NB4 (cell line): ENCODE results near the gene FUCA2.

Experiments
- CTCF ChIP-seq: IDR thresholded peaks from one replicate; pipeline ENCODE4 v1.5.1; 2012; ENCODE audit warnings: low read depth, low read length
- MAX ChIP-seq: IDR thresholded peaks from 2 replicates; pipeline ENCODE4 v1.6.1; 2011; ENCODE audit warnings: low read depth, low read length
- POLR2A ChIP-seq: IDR thresholded peaks from 2 replicates; pipeline ENCODE4 v1.6.1; 2011; ENCODE audit warnings: mild to moderate bottlenecking; ENCODE audit not compliant: insufficient read length; ENCODE audit errors: extremely low read depth

DNA sequence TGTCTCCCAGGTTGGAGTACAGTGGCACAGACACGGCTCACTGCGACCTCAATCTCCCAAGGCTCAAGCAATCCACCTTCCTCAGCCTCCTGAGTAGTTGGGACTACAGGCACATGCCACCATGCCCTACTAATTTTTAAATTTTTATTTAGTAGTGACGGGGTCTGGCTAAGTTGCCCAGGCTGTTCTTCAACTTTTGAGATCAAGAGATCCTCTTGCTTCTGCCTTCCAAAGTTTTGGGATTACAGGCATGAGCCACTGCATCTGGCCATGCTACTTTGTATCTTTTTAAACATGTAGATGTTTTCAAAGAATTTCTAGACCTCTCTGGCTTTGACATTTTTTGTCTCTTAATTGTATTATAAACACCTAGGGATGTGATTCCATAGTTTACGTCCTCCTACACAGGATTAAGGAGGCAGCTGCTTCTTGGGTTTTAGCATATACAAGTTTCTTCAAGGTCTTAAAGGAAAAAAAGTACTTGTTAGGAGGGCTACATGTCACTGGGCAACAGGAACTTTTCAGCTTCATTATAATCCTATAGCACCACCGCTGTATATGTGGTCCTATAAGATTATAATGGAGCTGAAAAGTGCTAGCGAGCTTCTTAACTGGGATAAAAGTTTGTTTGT lies 62.3 kb downstream of the FUCA2 start:
- TF ChIP-seq MAX (no peak), CTCF (no peak), POLR2A (no peak)
